ENCODE results near the gene ARHGAP23.
"Not testable (repeated sequence)": the region's sequence is repeated elsewhere in the genome, so short reads cannot be mapped to it uniquely, and the experiment has no call there.

GRCh38 chr17:38437313-38437712, 9.0 kb downstream of the ARHGAP23 start:
- TF ChIP-seq, protein P1, sequence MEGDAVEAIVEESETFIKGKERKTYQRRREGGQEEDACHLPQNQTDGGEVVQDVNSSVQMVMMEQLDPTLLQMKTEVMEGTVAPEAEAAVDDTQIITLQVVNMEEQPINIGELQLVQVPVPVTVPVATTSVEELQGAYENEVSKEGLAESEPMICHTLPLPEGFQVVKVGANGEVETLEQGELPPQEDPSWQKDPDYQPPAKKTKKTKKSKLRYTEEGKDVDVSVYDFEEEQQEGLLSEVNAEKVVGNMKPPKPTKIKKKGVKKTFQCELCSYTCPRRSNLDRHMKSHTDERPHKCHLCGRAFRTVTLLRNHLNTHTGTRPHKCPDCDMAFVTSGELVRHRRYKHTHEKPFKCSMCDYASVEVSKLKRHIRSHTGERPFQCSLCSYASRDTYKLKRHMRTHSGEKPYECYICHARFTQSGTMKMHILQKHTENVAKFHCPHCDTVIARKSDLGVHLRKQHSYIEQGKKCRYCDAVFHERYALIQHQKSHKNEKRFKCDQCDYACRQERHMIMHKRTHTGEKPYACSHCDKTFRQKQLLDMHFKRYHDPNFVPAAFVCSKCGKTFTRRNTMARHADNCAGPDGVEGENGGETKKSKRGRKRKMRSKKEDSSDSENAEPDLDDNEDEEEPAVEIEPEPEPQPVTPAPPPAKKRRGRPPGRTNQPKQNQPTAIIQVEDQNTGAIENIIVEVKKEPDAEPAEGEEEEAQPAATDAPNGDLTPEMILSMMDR (conservative IDR thresholded peaks at IDR 0.05): not testable (repeated sequence)
- not testable (repeated sequence) for TF ChIP-seq ZFX (IDR thresholded peaks at IDR 0.05)

All from C4-2B (cell line).